Activated CD4-positive, alpha-beta T cell treated with anti-CD3 and anti-CD28 coated beads, Interleukin-2, amount 50 U/mL, for 1 hour (primary cell): Measurements from ENCODE around the gene GNB2.
"Not testable (repeated sequence)": the region's sequence is repeated elsewhere in the genome, so short reads cannot be mapped to it uniquely, and the experiment has no call there.

ENCODE experiments used
- DNase-seq: peaks from one replicate; pipeline ENCODE4 v3.0.0-alpha.2; 2020

Gene GNB2

GRCh38 chr7:100673302-100673941 lies at the start of gene GNB2:
Gene GNB2, plus strand, starts transcription at chr7:100673740. Its CDS starts 2,526 bp downstream, at chr7:100676266.
- DNase-seq = peak; percentile 94

GRCh38 chr7:100623951-100624824 lies 49.4 kb upstream of the GNB2 start:
- DNase-seq = no peak

GRCh38 chr7:100626055-100626454 lies 47.5 kb upstream of the GNB2 start:
- DNase-seq = no peak

- DNase-seq = peak; percentile 88
These were observed 46.9 kb upstream of the GNB2 start for GRCh38 chr7:100626530-100627237.

- no peak for DNase-seq
These were observed 46.3 kb upstream of the GNB2 start for GRCh38 chr7:100627238-100627549.

- DNase-seq = no peak
These were observed 44.3 kb upstream of the GNB2 start for GRCh38 chr7:100629117-100629716.

GRCh38 chr7:100630066-100630465 lies 43.5 kb upstream of the GNB2 start:
- no peak for DNase-seq

- peak; percentile 47 for DNase-seq
These were observed 40.4 kb upstream of the GNB2 start for GRCh38 chr7:100632951-100633717.

- no peak for DNase-seq
These were observed 33.5 kb upstream of the GNB2 start for GRCh38 chr7:100639995-100640516.

GRCh38 chr7:100640517-100641440 lies 32.8 kb upstream of the GNB2 start:
- DNase-seq = no peak

GRCh38 chr7:100641463-100641859 lies 32.1 kb upstream of the GNB2 start, which contains the start of gene TFR2:
Gene TFR2, minus strand, starts transcription at chr7:100641552. Its CDS starts 43 bp downstream, at chr7:100641509.
- no peak for DNase-seq

- DNase-seq = no peak
These were observed 31.5 kb upstream of the GNB2 start for GRCh38 chr7:100641860-100642533.

GRCh38 chr7:100642534-100642907 lies 31.0 kb upstream of the GNB2 start:
- no peak for DNase-seq

GRCh38 chr7:100649826-100650565 lies 23.5 kb upstream of the GNB2 start:
- no peak for DNase-seq

GRCh38 chr7:100654908-100655831 lies 18.4 kb upstream of the GNB2 start:
- DNase-seq = no peak

- peak; percentile 49 for DNase-seq
These were observed 17.4 kb upstream of the GNB2 start, which contains the start of gene ACTL6B for GRCh38 chr7:100655908-100656674. Gene ACTL6B, minus strand, starts transcription at chr7:100656448. Its CDS starts 94 bp downstream, at chr7:100656354.

- DNase-seq = not testable (repeated sequence)
These were observed 11.3 kb upstream of the GNB2 start for GRCh38 chr7:100662194-100662776.
